HCT116 (cell line): Measurements from ENCODE around the gene ATP8B3. TPM values are rescaled to one million over a fixed set of nuclear protein-coding genes. Genes with fewer than 3 reads are reported as not detected.

Experiments used
- ATAC-seq: fragments of 200-7000 bp; cut with Tn5 transposase; 2 replicates; pipeline ENCODE4 v1.9.1; 2020; ENCODE audit warnings: mild to moderate bottlenecking, moderate library complexity
- BruUV-seq: library from RNA; stranded (reverse); fragments of 400-500 nt; replicated peaks from 2 replicates; lab custom pipeline; 2021; lab: Mats Ljungman, UMichigan
- CTCF ChIA-PET: fragments of 300-600 bp; sonication (Branson Sonifier 250); formaldehyde crosslinking; loops from one replicate; lab custom pipeline; 2021; ENCODE audit warnings: antibody characterized with exemption; lab: Charles Lee
- POLR2A ChIA-PET: fragments of 300-600, 350-600 bp; sonication (Branson Sonifier 250); formaldehyde crosslinking; loops from one replicate; lab custom pipeline; 2021; ENCODE audit warnings: antibody characterized with exemption; lab: Charles Lee
- RAD21 ChIA-PET, 2 experiments: fragments of 300-600 bp; sonication (Branson Sonifier 250); formaldehyde crosslinking; loops; one replicate each; lab custom pipeline; 2023; ENCODE audit warnings: low total read pairs in 2 of 2; ENCODE audit not compliant: uncharacterized antibody in 2 of 2, unreplicated experiment in 2 of 2, low non-redundant PET in 1 of 2; lab: Charles Lee
- DNase-seq: peaks from one replicate; pipeline ENCODE4 v3.0.0-alpha.2; 2010; ENCODE audit warnings: low read depth, low spot score
- H2AFZ ChIP-seq: fragments of 200-600 bp; shearing (Covaris generic), sonication (generic); 2 replicates; pipeline ENCODE4 v1.6.1; 2017; ENCODE audit warnings: low read depth, mixed run types, mixed read lengths, antibody characterized with exemption, low read length; ENCODE audit not compliant: poor library complexity, severe bottlenecking
- H3K27ac ChIP-seq: 2 replicates; pipeline ENCODE4 v1.5.1; 2012; ENCODE audit warnings: low read depth, low read length
- H3K27me3 ChIP-seq: fragments of 200-600 bp; sonication (generic); 2 replicates; pipeline ENCODE4 v1.6.1; 2016; ENCODE audit warnings: mixed run types, low read length, mixed read lengths; ENCODE audit not compliant: insufficient read depth
- H3K36me3 ChIP-seq, 2 experiments: fragments of 200-500 bp in 1 of 2; fragments of 200-600 bp in 1 of 2; sonication (Bioruptor generic) in 1 of 2; sonication (generic) in 1 of 2; 2 replicates each; pipeline versions ENCODE4 v1.5.1 to v1.6.1; 2014 to 2016; ENCODE audit warnings: low read length in 2 of 2, inconsistent platforms in 1 of 2, mixed read lengths in 1 of 2, mixed run types in 1 of 2; ENCODE audit not compliant: insufficient read depth in 2 of 2, control insufficient read depth in 1 of 2
- H3K4me1 ChIP-seq, 2 experiments: fragments of 200-600 bp in 1 of 2; sonication (generic) in 1 of 2; 2 replicates each; pipeline versions ENCODE4 v1.5.1 to v1.6.1; 2012 to 2017; ENCODE audit warnings: low read length in 2 of 2, inconsistent platforms in 1 of 2, mild to moderate bottlenecking in 1 of 2, mixed read lengths in 1 of 2, mixed run types in 1 of 2, moderate library complexity in 1 of 2; ENCODE audit not compliant: insufficient read depth in 2 of 2, control insufficient read depth in 1 of 2
- H3K4me2 ChIP-seq: fragments of 200-600 bp; sonication (generic); 2 replicates; pipeline ENCODE4 v1.6.1; 2017; ENCODE audit warnings: mixed run types, low read length, mixed read lengths
- H3K4me3 ChIP-seq, 2 experiments: fragments of 200-600 bp in 1 of 2; sonication (generic) in 1 of 2; replicated peaks in 1 of 2; 2 replicates each; pipeline ENCODE4 v1.5.1; 2011 to 2016; ENCODE audit warnings: low read length in 2 of 2, control low read depth in 1 of 2, low read depth in 1 of 2, mild to moderate bottlenecking in 1 of 2, mixed read lengths in 1 of 2, mixed run types in 1 of 2
- H3K79me2 ChIP-seq: fragments of 200-600 bp; sonication (generic); 2 replicates; pipeline ENCODE4 v1.6.1; 2017; ENCODE audit warnings: mild to moderate bottlenecking, mixed run types, low read length, moderate library complexity, mixed read lengths; ENCODE audit not compliant: insufficient read depth
- H3K9ac ChIP-seq: fragments of 200-600 bp; sonication (generic); 2 replicates; pipeline ENCODE4 v1.6.1; 2016; ENCODE audit warnings: low read length, mixed read lengths
- H3K9me2 ChIP-seq: fragments of 200-600 bp; sonication (generic), shearing (Covaris generic); 2 replicates; pipeline ENCODE4 v1.6.1; 2017; ENCODE audit warnings: mixed run types, mild to moderate bottlenecking, moderate library complexity; ENCODE audit not compliant: insufficient read depth
- H3K9me3 ChIP-seq, 2 experiments: fragments of 200-500 bp in 1 of 2; fragments of 200-600 bp in 1 of 2; sonication (Bioruptor generic) in 1 of 2; sonication (generic) in 1 of 2; 2 replicates each; pipeline ENCODE4 v1.6.1; 2014 to 2017; ENCODE audit warnings: low read length in 2 of 2, mixed read lengths in 2 of 2, inconsistent platforms in 1 of 2, low read depth in 1 of 2, mild to moderate bottlenecking in 1 of 2, mixed run types in 1 of 2, moderate library complexity in 1 of 2; ENCODE audit not compliant: control insufficient read depth in 1 of 2, insufficient read depth in 1 of 2
- H4K20me1 ChIP-seq: fragments of 200-600 bp; sonication (generic), shearing (Covaris generic); 2 replicates; pipeline ENCODE4 v1.6.1; 2017; ENCODE audit warnings: mixed run types, mild to moderate bottlenecking, moderate library complexity; ENCODE audit not compliant: insufficient read depth
- EGR1 ChIP-seq: IDR thresholded peaks from 2 replicates; pipeline ENCODE4 v1.6.1; 2012; ENCODE audit warnings: low read depth
- ELF1 ChIP-seq: IDR thresholded peaks from 2 replicates; pipeline ENCODE4 v1.6.1; 2012; ENCODE audit warnings: low read depth, borderline replicate concordance
- EZH2 ChIP-seq: fragments of 200-600 bp; sonication (generic); IDR thresholded peaks from 2 replicates; pipeline ENCODE4 v1.6.1; 2017; ENCODE audit warnings: antibody characterized with exemption, mixed run types
- JUND ChIP-seq: IDR thresholded peaks from 2 replicates; pipeline ENCODE4 v1.6.1; 2012
- MAX ChIP-seq: IDR thresholded peaks from 2 replicates; pipeline ENCODE4 v1.6.1; 2012
- POLR2A ChIP-seq: IDR thresholded peaks from 2 replicates; pipeline ENCODE4 v1.7.0; 2011; ENCODE audit warnings: borderline replicate concordance; ENCODE audit not compliant: insufficient read depth, insufficient read length; ENCODE audit errors: extremely low read depth
- TCF7L2 ChIP-seq: IDR thresholded peaks from 2 replicates; pipeline ENCODE4 v1.7.0; 2011; ENCODE audit warnings: borderline replicate concordance, inconsistent platforms; ENCODE audit not compliant: insufficient read depth, insufficient read length; ENCODE audit errors: extremely low read depth
- ZNF274 ChIP-seq: fragments of 200-500 bp; sonication (Bioruptor generic); IDR thresholded peaks from 2 replicates; pipeline ENCODE4 v1.6.1; 2014; ENCODE audit warnings: mild to moderate bottlenecking, low read depth, low read length, inconsistent platforms
- intact Hi-C: fragments of 100-400 bp; cut with micrococcal nuclease; formaldehyde crosslinking; loops from 2 replicates; pipeline ENCODE4 v1.10.0; 2022
- total RNA-seq: library from RNA; stranded (reverse); gene quantifications from one replicate; pipeline ENCODE4 v1.2.1, GENCODE V29; 2021; ENCODE audit not compliant: unreplicated experiment

The ATP8B3 gene
- total RNA-seq, 1 experiment from 2014 or later = 17.0 TPM

GRCh38 chr19:1806184-1807029 is 5.7 kb downstream of the ATP8B3 start:
- ATAC-seq (no peak), DNase-seq (no peak)
- Histone ChIP-seq H3K4me1 (peaks cover 12 to 15% of the 10 kb centered on the region in 2 experiments), H3K27me3 (no peaks in the 10 kb centered on the region), H3K9me3 (no peaks in the 10 kb centered on the region), H3K36me3 (no peaks in the 10 kb centered on the region; a peak in 1 of 4 replicates), H3K9ac (no peak overlapping the region), H3K27ac (no peak overlapping the region), H3K4me3 (no peak overlapping the region), H2AFZ (no peak overlapping the region), H3K4me2 (no peak overlapping the region), H3K79me2 (no peaks in the 10 kb centered on the region), H3K9me2 (no peaks in the 10 kb centered on the region), H4K20me1 (no peaks in the 10 kb centered on the region)
- BruUV-seq = no TSS peak
- CTCF ChIA-PET = no interaction called here
- intact Hi-C loops = no loop called here
- RAD21 ChIA-PET = no interaction called here
- TF ChIP-seq TCF7L2 (no peak), EGR1 (no peak), ELF1 (no peak), EZH2 (no peak), MAX (no peak), ZNF274 (no peak), POLR2A (no peak), JUND (no peak)
- POLR2A ChIA-PET = no interaction called here
